Cerebellar nuclear complex (tissue), 1 donor: ENCODE data around the gene NIPA2.

ENCODE experiments used
- DNase-seq, 2 experiments: peaks; one replicate each; lab custom pipeline; 2025; lab: John Stamatoyannopoulos, UW

Gene NIPA2

GRCh38 chr15:22839046-22839695 is 705 bp downstream of the NIPA2 start:
- DNase-seq, result no peak

GRCh38 chr15:22844421-22845288 is 6.2 kb downstream of the NIPA2 start:
- no peak for DNase-seq

GRCh38 chr15:22845289-22845900 is 6.9 kb downstream of the NIPA2 start:
- no peak for DNase-seq

GRCh38 chr15:22846073-22846472 is 7.6 kb downstream of the NIPA2 start:
- no peak for DNase-seq

GRCh38 chr15:22850055-22850454 is 11.6 kb downstream of the NIPA2 start:
- DNase-seq, result no peak

GRCh38 chr15:22851513-22851912 is 13.0 kb downstream of the NIPA2 start:
- no peak for DNase-seq

GRCh38 chr15:22855791-22856190 is 17.3 kb downstream of the NIPA2 start:
- DNase-seq, result no peak

- DNase-seq, result no peak
Observed at GRCh38 chr15:22856659-22857058, 18.2 kb downstream of the NIPA2 start.

- DNase-seq, result no peak
Observed at GRCh38 chr15:22861161-22861560, 22.7 kb downstream of the NIPA2 start.

- no peak for DNase-seq
Observed at GRCh38 chr15:22863356-22863755, 24.9 kb downstream of the NIPA2 start.

GRCh38 chr15:22866079-22866478 is 27.6 kb downstream of the NIPA2 start:
- DNase-seq, result no peak

GRCh38 chr15:22867886-22868285 is 29.4 kb downstream of the NIPA2 start:
- no peak for DNase-seq

GRCh38 chr15:22868495-22868894 is 30.0 kb downstream of the NIPA2 start:
- no peak for DNase-seq

GRCh38 chr15:22868928-22869327 is 30.5 kb downstream of the NIPA2 start:
- no peak for DNase-seq

- DNase-seq, result no peak
Observed at GRCh38 chr15:22869856-22870255, 31.4 kb downstream of the NIPA2 start.

GRCh38 chr15:22870865-22871264 is 32.4 kb downstream of the NIPA2 start:
- DNase-seq, result no peak

- no peak for DNase-seq
Observed at GRCh38 chr15:22871481-22872086, 33.1 kb downstream of the NIPA2 start.

GRCh38 chr15:22872936-22873701 is 34.7 kb downstream of the NIPA2 start:
- no peak for DNase-seq

- DNase-seq, result no peak
Observed at GRCh38 chr15:22873841-22874240, 35.4 kb downstream of the NIPA2 start.

- no peak for DNase-seq
Observed at GRCh38 chr15:22874256-22874655, 35.8 kb downstream of the NIPA2 start.

GRCh38 chr15:22874966-22875365 is 36.5 kb downstream of the NIPA2 start:
- DNase-seq, result no peak

GRCh38 chr15:22877117-22877516 is 38.7 kb downstream of the NIPA2 start:
- DNase-seq, result no peak
